ENCODE results near the gene CLEC2B. TPM values are rescaled to one million over a fixed set of nuclear protein-coding genes. Genes with fewer than 3 reads are reported as not detected.

CLEC2B gene
- total and polyA plus RNA-seq, 2 donors (not counting 1 experiment from before 2014, with no cell fraction given): 9.7 to 15.7 TPM

DNA sequence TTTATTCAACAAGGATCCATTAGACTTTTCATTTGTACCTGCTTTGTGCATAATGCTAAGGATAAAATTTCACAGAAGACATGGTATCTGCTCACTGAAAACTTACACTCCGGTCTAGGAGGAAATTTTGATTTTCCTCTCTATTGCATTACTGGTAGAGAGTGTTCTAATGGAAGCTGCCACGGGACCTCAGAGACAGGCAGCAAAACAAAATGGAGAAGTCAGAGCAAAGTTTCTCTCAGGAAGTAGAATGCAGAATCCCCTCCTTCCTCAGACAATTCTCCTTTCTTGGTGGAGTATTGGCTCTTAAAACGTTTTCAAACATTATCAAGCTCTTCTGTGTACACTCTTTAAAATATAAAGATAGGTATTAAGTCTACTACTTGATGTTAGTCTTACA is 12.3 kb downstream of the CLEC2B start:
- Histone ChIP-seq H3K27ac (ENCODE audit: insufficient read depth, low read length) (no peak overlapping the region), H3K4me2 (ENCODE audit: extremely low read depth, insufficient read depth, low read length) (no peak overlapping the region), H3K9ac (ENCODE audit: insufficient read depth, low read length) (no peak overlapping the region), H3K4me1 (ENCODE audit: control insufficient read depth, extremely low read depth, insufficient read depth, low read length) (no peaks in the 10 kb centered on the region), H3K79me2 (ENCODE audit: control insufficient read depth, insufficient read depth, low read length) (no peaks in the 10 kb centered on the region), H3K9me3 (ENCODE audit: control insufficient read depth, insufficient read depth, low read depth, low read length) (no peaks in the 10 kb centered on the region), H3K36me3 (ENCODE audit: control insufficient read depth, insufficient read depth, low read length) (no peaks in the 10 kb centered on the region), H2AFZ (ENCODE audit: low read length) (no peak overlapping the region), H3K27me3 (ENCODE audit: control insufficient read depth, insufficient read depth, low read length) (no peaks in the 10 kb centered on the region), H4K20me1 (ENCODE audit: control insufficient read depth, extremely low read depth, insufficient read depth, low read length) (no peaks in the 10 kb centered on the region), H3K4me3 (replicated peaks in 1 of 4; ENCODE audit: control extremely low read depth in 1 of 4, insufficient read depth in 1 of 4, low read depth in 3 of 4, low read length in 4 of 4) (no peak overlapping the region)
- TF ChIP-seq, protein P1, sequence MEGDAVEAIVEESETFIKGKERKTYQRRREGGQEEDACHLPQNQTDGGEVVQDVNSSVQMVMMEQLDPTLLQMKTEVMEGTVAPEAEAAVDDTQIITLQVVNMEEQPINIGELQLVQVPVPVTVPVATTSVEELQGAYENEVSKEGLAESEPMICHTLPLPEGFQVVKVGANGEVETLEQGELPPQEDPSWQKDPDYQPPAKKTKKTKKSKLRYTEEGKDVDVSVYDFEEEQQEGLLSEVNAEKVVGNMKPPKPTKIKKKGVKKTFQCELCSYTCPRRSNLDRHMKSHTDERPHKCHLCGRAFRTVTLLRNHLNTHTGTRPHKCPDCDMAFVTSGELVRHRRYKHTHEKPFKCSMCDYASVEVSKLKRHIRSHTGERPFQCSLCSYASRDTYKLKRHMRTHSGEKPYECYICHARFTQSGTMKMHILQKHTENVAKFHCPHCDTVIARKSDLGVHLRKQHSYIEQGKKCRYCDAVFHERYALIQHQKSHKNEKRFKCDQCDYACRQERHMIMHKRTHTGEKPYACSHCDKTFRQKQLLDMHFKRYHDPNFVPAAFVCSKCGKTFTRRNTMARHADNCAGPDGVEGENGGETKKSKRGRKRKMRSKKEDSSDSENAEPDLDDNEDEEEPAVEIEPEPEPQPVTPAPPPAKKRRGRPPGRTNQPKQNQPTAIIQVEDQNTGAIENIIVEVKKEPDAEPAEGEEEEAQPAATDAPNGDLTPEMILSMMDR (conservative IDR thresholded peaks at IDR 0.05 in 1 of 2, IDR thresholded peaks at IDR 0.05 in 1 of 2; ENCODE audit: low read depth in 1 of 2, low read length in 2 of 2): no peak
- TF ChIP-seq EZH2 (IDR thresholded peaks at IDR 0.05; ENCODE audit: low read length, missing control alignments): no peak
- DNase-seq (ENCODE audit: low read depth in 2 of 2): no peak

DNA sequence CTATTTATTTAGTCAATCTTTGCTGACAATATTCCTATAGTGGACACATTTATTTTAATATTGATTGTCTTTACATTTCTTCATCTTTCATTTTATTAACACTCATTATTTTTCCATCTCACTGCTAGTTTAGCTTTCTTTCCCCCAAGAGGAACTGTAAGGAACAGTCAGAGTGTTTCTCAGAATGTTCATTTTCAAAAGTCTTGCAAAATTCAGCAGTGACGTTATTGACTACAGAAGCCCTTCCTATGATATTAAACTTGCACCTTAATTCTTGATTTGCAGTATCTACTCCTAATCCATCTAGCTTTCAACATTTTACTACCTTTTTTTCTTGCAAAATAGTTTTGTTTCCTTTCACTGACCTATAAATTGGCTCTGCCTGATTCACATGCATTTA is 13.0 kb downstream of the CLEC2B start:
- Histone ChIP-seq H3K4me2 (ENCODE audit: extremely low read depth, insufficient read depth, low read length) (no peak overlapping the region), H3K9me3 (ENCODE audit: control insufficient read depth, insufficient read depth, low read depth, low read length) (no peaks in the 10 kb centered on the region), H4K20me1 (ENCODE audit: control insufficient read depth, extremely low read depth, insufficient read depth, low read length) (no peaks in the 10 kb centered on the region), H3K4me1 (ENCODE audit: control insufficient read depth, extremely low read depth, insufficient read depth, low read length) (no peaks in the 10 kb centered on the region), H3K9ac (ENCODE audit: insufficient read depth, low read length) (no peak overlapping the region), H3K4me3 (replicated peaks in 1 of 4; ENCODE audit: control extremely low read depth in 1 of 4, insufficient read depth in 1 of 4, low read depth in 3 of 4, low read length in 4 of 4) (no peak overlapping the region), H2AFZ (ENCODE audit: low read length) (no peak overlapping the region), H3K79me2 (ENCODE audit: control insufficient read depth, insufficient read depth, low read length) (no peaks in the 10 kb centered on the region), H3K27ac (ENCODE audit: insufficient read depth, low read length) (no peak overlapping the region), H3K27me3 (ENCODE audit: control insufficient read depth, insufficient read depth, low read length) (no peaks in the 10 kb centered on the region), H3K36me3 (ENCODE audit: control insufficient read depth, insufficient read depth, low read length) (no peaks in the 10 kb centered on the region)
- DNase-seq (ENCODE audit: low read depth in 2 of 2): no peak
- TF ChIP-seq, protein P1 (conservative IDR thresholded peaks at IDR 0.05 in 1 of 2, IDR thresholded peaks at IDR 0.05 in 1 of 2; ENCODE audit: low read depth in 1 of 2, low read length in 2 of 2): no peak
- no peak for TF ChIP-seq EZH2 (IDR thresholded peaks at IDR 0.05; ENCODE audit: low read length, missing control alignments)

DNA sequence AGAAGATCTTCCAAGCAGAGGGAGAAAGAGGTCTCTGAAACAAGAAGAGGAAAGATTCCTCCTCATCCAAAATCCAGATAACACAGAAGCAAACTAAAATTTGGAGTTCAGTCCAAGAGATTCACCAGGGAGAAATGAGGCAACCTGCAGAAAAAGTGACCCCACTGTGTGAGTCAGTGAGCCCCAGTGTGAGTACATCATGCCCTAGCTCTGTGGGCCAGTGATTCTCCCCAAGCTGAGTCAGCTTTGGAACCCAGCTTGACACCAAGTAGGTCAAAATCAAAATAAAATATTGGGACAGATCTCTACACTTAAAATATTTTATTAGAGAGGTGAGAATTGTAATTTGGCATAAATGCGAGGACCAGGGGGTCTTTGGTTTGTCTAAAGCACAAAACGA is 17.2 kb downstream of the CLEC2B start:
- no peak overlapping the region for H2AFZ ChIP-seq (ENCODE audit: low read length)
- H3K27ac ChIP-seq (ENCODE audit: insufficient read depth, low read length): no peak overlapping the region
- no peak for DNase-seq (ENCODE audit: low read depth in 2 of 2)

More for the DNA sequence above, 17.2 kb downstream of the CLEC2B start:
- H3K79me2 ChIP-seq (ENCODE audit: control insufficient read depth, insufficient read depth, low read length): no peaks in the 10 kb centered on the region
- H3K9ac ChIP-seq (ENCODE audit: insufficient read depth, low read length): no peak overlapping the region
- H3K36me3 ChIP-seq (ENCODE audit: control insufficient read depth, insufficient read depth, low read length): no peaks in the 10 kb centered on the region
- no peaks in the 10 kb centered on the region for H3K27me3 ChIP-seq (ENCODE audit: control insufficient read depth, insufficient read depth, low read length)
- H4K20me1 ChIP-seq (ENCODE audit: control insufficient read depth, extremely low read depth, insufficient read depth, low read length): no peaks in the 10 kb centered on the region
- TF ChIP-seq EZH2 (IDR thresholded peaks at IDR 0.05; ENCODE audit: low read length, missing control alignments): no peak
- TF ChIP-seq, protein P1 (conservative IDR thresholded peaks at IDR 0.05 in 1 of 2, IDR thresholded peaks at IDR 0.05 in 1 of 2; ENCODE audit: low read depth in 1 of 2, low read length in 2 of 2): no peak
- H3K4me2 ChIP-seq (ENCODE audit: extremely low read depth, insufficient read depth, low read length): no peak overlapping the region
- no peaks in the 10 kb centered on the region for H3K9me3 ChIP-seq (ENCODE audit: control insufficient read depth, insufficient read depth, low read depth, low read length)
- H3K4me1 ChIP-seq (ENCODE audit: control insufficient read depth, extremely low read depth, insufficient read depth, low read length): no peaks in the 10 kb centered on the region
- no peak overlapping the region for H3K4me3 ChIP-seq (replicated peaks in 1 of 4; ENCODE audit: control extremely low read depth in 1 of 4, insufficient read depth in 1 of 4, low read depth in 3 of 4, low read length in 4 of 4)

Measured in fibroblast of lung (primary cell).